Neural cell (in vitro differentiated cells): Measurements from ENCODE around the gene PITX1. TPM values are rescaled to one million over a fixed set of nuclear protein-coding genes. Genes with fewer than 3 reads are reported as not detected.

Experiments
- H2AFZ ChIP-seq: fragments of 200-600, 300-800 bp; sonication (generic), shearing (Covaris generic); 2 replicates; pipeline ENCODE4 v1.6.0; 2014; ENCODE audit warnings: low read depth, mild to moderate bottlenecking, antibody characterized with exemption, low read length, moderate library complexity
- H3F3A ChIP-seq: fragments of 200-600 bp; shearing (Covaris generic); 2 replicates; pipeline ENCODE4 v1.6.1; 2016; ENCODE audit warnings: mild to moderate bottlenecking, moderate library complexity, mixed read lengths, antibody characterized with exemption, low read length; ENCODE audit not compliant: insufficient read depth, poor library complexity, severe bottlenecking
- H3K27ac ChIP-seq: fragments of 200-600, 300-800 bp; sonication (generic), shearing (Covaris generic); 2 replicates; pipeline ENCODE4 v1.5.1; 2014; ENCODE audit warnings: mild to moderate bottlenecking, low read length, moderate library complexity
- H3K27me3 ChIP-seq: fragments of 300-800, 200-600 bp; sonication (generic), shearing (Covaris generic); 2 replicates; pipeline ENCODE4 v1.6.0; 2014; ENCODE audit warnings: mild to moderate bottlenecking, low read depth, low read length, moderate library complexity; ENCODE audit not compliant: insufficient read depth
- H3K36me3 ChIP-seq: fragments of 300-800, 200-600 bp; sonication (generic), shearing (Covaris generic); 2 replicates; pipeline ENCODE4 v1.5.1; 2014; ENCODE audit warnings: mild to moderate bottlenecking, antibody characterized with exemption, low read length, moderate library complexity; ENCODE audit not compliant: insufficient read depth
- H3K4me2 ChIP-seq: fragments of 300-800, 200-600 bp; sonication (generic), shearing (Covaris generic); 2 replicates; pipeline ENCODE4 v1.6.0; 2014; ENCODE audit warnings: mild to moderate bottlenecking, low read length
- H3K4me3 ChIP-seq: fragments of 300-800, 200-600 bp; sonication (generic), shearing (Covaris generic); 2 replicates; pipeline ENCODE4 v1.5.1; 2014; ENCODE audit warnings: mild to moderate bottlenecking, low read length, moderate library complexity
- H3K79me2 ChIP-seq: fragments of 200-600 bp; shearing (Covaris generic); replicated peaks from 2 replicates; pipeline ENCODE4 v1.6.0; 2014; ENCODE audit warnings: mild to moderate bottlenecking, low read length, moderate library complexity; ENCODE audit not compliant: insufficient read depth
- H3K9ac ChIP-seq: fragments of 300-800, 200-600 bp; sonication (generic), shearing (Covaris generic); 2 replicates; pipeline ENCODE4 v1.6.1; 2016; ENCODE audit warnings: mild to moderate bottlenecking, low read length, mixed read lengths
- H3K9me2 ChIP-seq: fragments of 200-600 bp; shearing (Covaris generic); 2 replicates; pipeline ENCODE4 v1.6.1; 2016; ENCODE audit warnings: mild to moderate bottlenecking, low read length, mixed read lengths; ENCODE audit not compliant: insufficient read depth
- H3K9me3 ChIP-seq: fragments of 200-600, 300-800 bp; sonication (generic), shearing (Covaris generic); 2 replicates; pipeline ENCODE4 v1.6.1; 2016; ENCODE audit warnings: mild to moderate bottlenecking, mixed run types, low read length, moderate library complexity, mixed read lengths
- H4K20me1 ChIP-seq: fragments of 200-600 bp; shearing (Covaris generic); 2 replicates; pipeline ENCODE4 v1.6.1; 2016; ENCODE audit warnings: mild to moderate bottlenecking, mixed run types; ENCODE audit not compliant: insufficient read depth
- EP300 ChIP-seq: fragments of 450-650 bp; conservative IDR thresholded peaks from 2 replicates; pipeline ENCODE4 v1.6.1; 2014; ENCODE audit warnings: antibody characterized with exemption, mild to moderate bottlenecking, moderate library complexity; ENCODE audit not compliant: poor library complexity, severe bottlenecking
- EZH2 ChIP-seq: fragments of 200-600, 300-800 bp; shearing (Covaris generic), sonication (generic); IDR thresholded peaks from 2 replicates; pipeline ENCODE4 v1.6.1; 2014; ENCODE audit warnings: antibody characterized with exemption, low read length, borderline replicate concordance, mild to moderate bottlenecking; ENCODE audit not compliant: insufficient read depth, poor library complexity, severe bottlenecking
- MXI1 ChIP-seq: fragments of 450-650 bp; conservative IDR thresholded peaks from 2 replicates; pipeline ENCODE4 v1.6.1; 2014; ENCODE audit warnings: antibody characterized with exemption, mild to moderate bottlenecking; ENCODE audit not compliant: poor library complexity, severe bottlenecking
- POLR2AphosphoS5 ChIP-seq: IDR thresholded peaks from 2 replicates; pipeline ENCODE4 v1.6.1; 2012
- RAD21 ChIP-seq: fragments of 450-650 bp; conservative IDR thresholded peaks from 2 replicates; pipeline ENCODE4 v1.6.1; 2014; ENCODE audit warnings: antibody characterized with exemption, mild to moderate bottlenecking, moderate library complexity
- SMC3 ChIP-seq: fragments of 450-650 bp; conservative IDR thresholded peaks from 2 replicates; pipeline ENCODE4 v1.6.1; 2014; ENCODE audit warnings: antibody characterized with exemption, mild to moderate bottlenecking, moderate library complexity; ENCODE audit not compliant: poor library complexity
- TAF1 ChIP-seq: IDR thresholded peaks from 2 replicates; pipeline ENCODE4 v1.6.1; 2012; ENCODE audit warnings: low read depth
- polyA plus RNA-seq: library from polyadenylated mRNA; depleted of rRNA; stranded (reverse); fragments of >200 nt; gene quantifications from 2 replicates; pipeline ENCODE4 v1.2.3, GENCODE V29; 2014
- TF ChIP-seq, protein P1 (sequence below): fragments of 450-650 bp; IDR thresholded peaks from 2 replicates; pipeline ENCODE4 v1.5.1; 2014; ENCODE audit warnings: antibody characterized with exemption, mild to moderate bottlenecking, moderate library complexity; ENCODE audit not compliant: poor library complexity, severe bottlenecking
- TF ChIP-seq, protein P2 (sequence below): IDR thresholded peaks from 2 replicates; pipeline ENCODE4 v1.6.1; 2012; ENCODE audit warnings: borderline replicate concordance

PITX1 gene
- polyA plus RNA-seq, 1 donor from 2014 or later, result not detected

DNA sequence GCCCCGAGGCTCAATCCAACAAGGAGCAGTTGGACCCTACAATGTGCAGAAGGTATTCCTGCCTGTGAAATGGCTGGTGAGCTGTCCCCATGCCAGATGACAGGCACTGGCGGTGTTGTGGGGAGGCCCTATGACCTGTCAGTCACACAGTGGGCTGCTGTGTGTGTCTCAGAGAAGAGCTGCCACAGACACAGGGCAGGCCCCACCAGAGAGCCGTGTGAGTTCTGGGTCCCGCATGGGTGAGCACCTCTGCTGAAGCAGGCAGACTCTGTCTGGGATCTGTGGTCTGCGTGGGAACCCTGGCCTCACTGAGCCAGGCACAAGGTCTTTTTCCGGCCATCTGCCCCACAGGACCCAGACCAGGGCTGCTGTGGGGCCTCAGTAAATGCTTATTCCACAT lies 37.3 kb upstream of the PITX1 start:
- Histone ChIP-seq H3K79me2 (no peaks in the 10 kb centered on the region), H3K27me3 (no peaks in the 10 kb centered on the region), H4K20me1 (no peaks in the 10 kb centered on the region), H3K36me3 (no peaks in the 10 kb centered on the region), H2AFZ (no peak overlapping the region), H3K9ac (no peak overlapping the region), H3K9me3 (no peaks in the 10 kb centered on the region), H3F3A (no peaks in the 10 kb centered on the region), H3K4me3 (no peak overlapping the region), H3K4me2 (no peak overlapping the region), H3K9me2 (no peaks in the 10 kb centered on the region), H3K27ac (no peak overlapping the region)
- TF ChIP-seq, protein P1, sequence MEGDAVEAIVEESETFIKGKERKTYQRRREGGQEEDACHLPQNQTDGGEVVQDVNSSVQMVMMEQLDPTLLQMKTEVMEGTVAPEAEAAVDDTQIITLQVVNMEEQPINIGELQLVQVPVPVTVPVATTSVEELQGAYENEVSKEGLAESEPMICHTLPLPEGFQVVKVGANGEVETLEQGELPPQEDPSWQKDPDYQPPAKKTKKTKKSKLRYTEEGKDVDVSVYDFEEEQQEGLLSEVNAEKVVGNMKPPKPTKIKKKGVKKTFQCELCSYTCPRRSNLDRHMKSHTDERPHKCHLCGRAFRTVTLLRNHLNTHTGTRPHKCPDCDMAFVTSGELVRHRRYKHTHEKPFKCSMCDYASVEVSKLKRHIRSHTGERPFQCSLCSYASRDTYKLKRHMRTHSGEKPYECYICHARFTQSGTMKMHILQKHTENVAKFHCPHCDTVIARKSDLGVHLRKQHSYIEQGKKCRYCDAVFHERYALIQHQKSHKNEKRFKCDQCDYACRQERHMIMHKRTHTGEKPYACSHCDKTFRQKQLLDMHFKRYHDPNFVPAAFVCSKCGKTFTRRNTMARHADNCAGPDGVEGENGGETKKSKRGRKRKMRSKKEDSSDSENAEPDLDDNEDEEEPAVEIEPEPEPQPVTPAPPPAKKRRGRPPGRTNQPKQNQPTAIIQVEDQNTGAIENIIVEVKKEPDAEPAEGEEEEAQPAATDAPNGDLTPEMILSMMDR, result no peak
- TF ChIP-seq RAD21 (no peak), SMC3 (no peak), MXI1 (no peak), POLR2AphosphoS5 (no peak), TAF1 (no peak), EP300 (no peak)
- TF ChIP-seq, protein P2, sequence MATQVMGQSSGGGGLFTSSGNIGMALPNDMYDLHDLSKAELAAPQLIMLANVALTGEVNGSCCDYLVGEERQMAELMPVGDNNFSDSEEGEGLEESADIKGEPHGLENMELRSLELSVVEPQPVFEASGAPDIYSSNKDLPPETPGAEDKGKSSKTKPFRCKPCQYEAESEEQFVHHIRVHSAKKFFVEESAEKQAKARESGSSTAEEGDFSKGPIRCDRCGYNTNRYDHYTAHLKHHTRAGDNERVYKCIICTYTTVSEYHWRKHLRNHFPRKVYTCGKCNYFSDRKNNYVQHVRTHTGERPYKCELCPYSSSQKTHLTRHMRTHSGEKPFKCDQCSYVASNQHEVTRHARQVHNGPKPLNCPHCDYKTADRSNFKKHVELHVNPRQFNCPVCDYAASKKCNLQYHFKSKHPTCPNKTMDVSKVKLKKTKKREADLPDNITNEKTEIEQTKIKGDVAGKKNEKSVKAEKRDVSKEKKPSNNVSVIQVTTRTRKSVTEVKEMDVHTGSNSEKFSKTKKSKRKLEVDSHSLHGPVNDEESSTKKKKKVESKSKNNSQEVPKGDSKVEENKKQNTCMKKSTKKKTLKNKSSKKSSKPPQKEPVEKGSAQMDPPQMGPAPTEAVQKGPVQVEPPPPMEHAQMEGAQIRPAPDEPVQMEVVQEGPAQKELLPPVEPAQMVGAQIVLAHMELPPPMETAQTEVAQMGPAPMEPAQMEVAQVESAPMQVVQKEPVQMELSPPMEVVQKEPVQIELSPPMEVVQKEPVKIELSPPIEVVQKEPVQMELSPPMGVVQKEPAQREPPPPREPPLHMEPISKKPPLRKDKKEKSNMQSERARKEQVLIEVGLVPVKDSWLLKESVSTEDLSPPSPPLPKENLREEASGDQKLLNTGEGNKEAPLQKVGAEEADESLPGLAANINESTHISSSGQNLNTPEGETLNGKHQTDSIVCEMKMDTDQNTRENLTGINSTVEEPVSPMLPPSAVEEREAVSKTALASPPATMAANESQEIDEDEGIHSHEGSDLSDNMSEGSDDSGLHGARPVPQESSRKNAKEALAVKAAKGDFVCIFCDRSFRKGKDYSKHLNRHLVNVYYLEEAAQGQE, result no peak

DNA sequence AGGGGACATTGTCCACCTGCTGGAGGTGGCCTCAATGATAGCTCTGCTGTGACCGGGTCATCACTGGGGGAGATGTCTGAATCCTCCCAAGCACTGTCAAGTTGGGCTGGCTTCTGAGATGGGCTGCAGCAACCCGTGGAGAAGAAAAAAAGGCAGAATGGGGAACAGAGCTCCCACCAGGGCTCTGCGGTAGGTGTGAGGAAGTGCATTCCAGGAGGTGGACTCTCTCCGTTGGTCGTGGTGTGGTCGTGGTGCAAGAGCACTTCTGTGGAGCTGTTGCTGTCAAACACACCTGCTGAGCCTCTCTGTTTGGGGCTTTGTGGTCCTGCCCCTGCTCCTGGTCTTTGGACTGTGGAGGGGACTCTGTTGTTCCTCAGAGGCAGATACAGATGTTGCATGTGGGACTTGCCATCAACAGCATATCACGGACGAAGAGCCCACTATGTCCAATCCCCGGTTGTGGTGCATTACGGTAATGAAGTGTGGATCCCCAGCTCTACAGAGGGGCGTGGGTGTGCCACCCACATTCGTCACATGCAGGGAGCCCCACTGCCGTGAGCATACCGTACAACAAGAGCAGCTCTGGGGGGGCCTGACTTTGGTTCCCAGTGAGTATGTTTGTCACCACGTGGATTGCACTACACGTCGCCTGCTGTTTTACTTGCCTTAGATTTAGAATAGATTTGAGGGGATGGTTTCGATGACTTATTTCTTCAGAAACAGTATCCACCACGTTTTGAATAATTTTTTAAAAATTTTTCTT lies 36.0 kb upstream of the PITX1 start:
- no peaks in the 10 kb centered on the region for H3F3A ChIP-seq
- H3K36me3 ChIP-seq, result no peaks in the 10 kb centered on the region
- no peaks in the 10 kb centered on the region for H3K9me2 ChIP-seq
- H3K4me3 ChIP-seq, result no peak overlapping the region
- H3K9me3 ChIP-seq, result no peaks in the 10 kb centered on the region
- no peak overlapping the region for H3K4me2 ChIP-seq
- H3K27ac ChIP-seq, result no peak overlapping the region
- no peaks in the 10 kb centered on the region for H3K27me3 ChIP-seq
- no peaks in the 10 kb centered on the region for H3K79me2 ChIP-seq
- no peaks in the 10 kb centered on the region for H4K20me1 ChIP-seq
- TF ChIP-seq, protein P2, result no peak
- no peak for TF ChIP-seq EP300
- TF ChIP-seq, protein P1, result no peak
- no peak for TF ChIP-seq EZH2
- TF ChIP-seq TAF1, result no peak
- TF ChIP-seq SMC3, result no peak
- TF ChIP-seq RAD21, result no peak
- no peak for TF ChIP-seq MXI1
- TF ChIP-seq POLR2AphosphoS5, result no peak
- H2AFZ ChIP-seq, result no peak overlapping the region
- no peak overlapping the region for H3K9ac ChIP-seq
